Dermis microvascular lymphatic vessel endothelial cell (primary cell): ENCODE results near the gene OBSCN. TPM values are rescaled to one million over a fixed set of nuclear protein-coding genes. Genes with fewer than 3 reads are reported as not detected.

Experiments
- DNase-seq, 2 donors: peaks; one replicate each; pipeline versions ENCODE4 v3.0.0 to v3.0.0-alpha.2; 2010; ENCODE audit warnings: low read depth in 2 of 2
- total RNA-seq: library from RNA; depleted of rRNA; stranded (reverse); fragments of >200 nt; gene quantifications from 2 replicates; pipeline ENCODE4 v1.2.1, GENCODE V29; 2014

Gene OBSCN
- total RNA-seq, 1 donor from 2014 or later = 2.3 TPM

DNA sequence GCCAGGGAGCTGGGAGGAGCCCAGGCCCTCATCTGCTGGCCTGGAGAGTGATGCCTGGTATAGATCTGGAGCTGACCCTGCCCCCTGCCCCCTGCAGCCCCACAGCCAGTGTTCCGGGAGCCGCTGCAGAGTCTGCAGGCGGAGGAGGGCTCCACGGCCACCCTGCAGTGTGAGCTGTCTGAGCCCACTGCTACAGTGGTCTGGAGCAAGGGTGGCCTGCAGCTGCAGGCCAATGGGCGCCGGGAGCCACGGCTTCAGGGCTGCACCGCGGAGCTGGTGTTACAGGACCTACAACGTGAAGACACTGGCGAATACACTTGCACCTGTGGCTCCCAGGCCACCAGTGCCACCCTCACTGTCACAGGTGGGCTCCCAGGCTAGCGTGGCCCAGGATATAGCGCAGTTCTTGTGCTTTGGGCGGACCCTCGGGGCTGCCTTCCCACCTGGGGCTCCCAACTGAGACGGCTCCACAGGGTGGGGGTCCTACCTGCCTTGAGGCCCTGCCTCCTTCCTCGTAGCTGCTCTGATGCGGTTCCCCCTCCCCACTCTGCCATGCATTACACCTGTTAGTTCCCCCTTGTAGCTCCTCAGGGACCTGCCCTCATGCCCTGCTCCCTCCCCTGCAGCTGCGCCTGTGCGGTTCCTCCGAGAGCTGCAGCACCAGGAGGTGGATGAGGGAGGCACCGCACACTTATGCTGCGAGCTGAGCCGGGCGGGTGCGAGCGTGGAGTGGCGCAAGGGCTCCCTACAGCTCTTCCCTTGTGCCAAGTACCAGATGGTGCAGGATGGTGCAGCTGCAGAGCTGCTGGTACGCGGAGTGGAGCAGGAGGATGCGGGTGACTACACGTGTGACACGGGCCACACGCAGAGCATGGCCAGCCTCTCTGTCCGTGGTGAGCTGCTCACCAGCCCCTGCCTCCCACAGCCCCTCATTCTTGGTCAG, 98.7 kb downstream of the OBSCN start:
- DNase-seq = no peak

DNA sequence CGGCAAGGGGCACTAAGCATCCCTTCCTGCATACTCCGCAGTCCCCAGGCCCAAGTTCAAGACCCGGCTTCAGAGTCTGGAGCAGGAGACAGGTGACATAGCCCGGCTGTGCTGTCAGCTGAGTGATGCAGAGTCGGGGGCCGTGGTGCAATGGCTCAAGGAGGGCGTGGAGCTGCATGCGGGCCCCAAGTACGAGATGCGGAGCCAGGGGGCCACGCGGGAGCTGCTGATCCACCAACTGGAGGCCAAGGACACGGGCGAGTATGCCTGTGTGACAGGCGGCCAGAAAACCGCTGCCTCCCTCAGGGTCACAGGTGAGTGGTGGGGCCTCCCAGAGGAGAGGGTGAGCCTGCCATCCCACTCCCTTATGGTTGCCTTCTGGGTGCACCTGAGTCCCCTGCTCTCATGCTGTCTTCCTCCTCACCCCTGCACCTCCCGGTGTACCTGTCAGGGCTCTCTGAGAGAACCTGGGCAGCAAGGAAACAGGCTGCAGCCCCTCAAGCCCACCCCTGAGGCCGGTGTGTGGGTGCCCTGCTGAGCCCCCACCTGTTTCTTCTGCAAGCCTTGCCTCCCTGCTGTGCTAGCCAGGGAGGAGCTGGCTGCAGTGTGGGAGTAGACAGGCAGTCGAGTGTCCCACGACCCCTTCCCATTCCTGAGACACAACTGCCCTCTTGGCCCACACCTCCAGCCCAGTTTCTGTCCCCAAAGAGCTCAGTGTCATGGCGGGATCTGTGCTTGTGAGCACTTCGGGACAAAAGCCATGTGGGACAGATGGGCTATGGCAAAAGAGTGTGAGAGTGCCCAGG, 99.6 kb downstream of the OBSCN start:
- DNase-seq = no peak

DNA sequence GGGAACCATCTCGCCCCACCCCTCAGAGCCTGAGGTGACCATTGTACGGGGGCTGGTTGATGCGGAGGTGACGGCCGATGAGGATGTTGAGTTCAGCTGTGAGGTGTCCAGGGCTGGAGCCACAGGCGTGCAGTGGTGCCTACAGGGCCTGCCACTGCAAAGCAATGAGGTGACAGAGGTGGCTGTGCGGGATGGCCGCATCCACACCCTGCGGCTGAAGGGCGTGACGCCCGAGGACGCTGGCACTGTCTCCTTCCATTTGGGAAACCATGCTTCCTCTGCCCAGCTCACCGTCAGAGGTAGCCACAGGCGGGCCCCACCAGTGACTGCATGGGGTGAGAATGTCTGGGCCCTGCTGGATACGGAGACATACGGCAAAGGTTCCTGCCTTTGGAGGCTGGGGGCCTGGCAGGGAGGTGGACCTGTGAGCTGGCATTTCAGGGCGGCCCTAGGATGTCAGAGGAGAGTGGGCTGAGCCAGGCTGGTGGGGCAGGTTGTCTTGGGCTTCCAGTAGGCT, 100.3 kb downstream of the OBSCN start:
- DNase-seq = no peak

DNA sequence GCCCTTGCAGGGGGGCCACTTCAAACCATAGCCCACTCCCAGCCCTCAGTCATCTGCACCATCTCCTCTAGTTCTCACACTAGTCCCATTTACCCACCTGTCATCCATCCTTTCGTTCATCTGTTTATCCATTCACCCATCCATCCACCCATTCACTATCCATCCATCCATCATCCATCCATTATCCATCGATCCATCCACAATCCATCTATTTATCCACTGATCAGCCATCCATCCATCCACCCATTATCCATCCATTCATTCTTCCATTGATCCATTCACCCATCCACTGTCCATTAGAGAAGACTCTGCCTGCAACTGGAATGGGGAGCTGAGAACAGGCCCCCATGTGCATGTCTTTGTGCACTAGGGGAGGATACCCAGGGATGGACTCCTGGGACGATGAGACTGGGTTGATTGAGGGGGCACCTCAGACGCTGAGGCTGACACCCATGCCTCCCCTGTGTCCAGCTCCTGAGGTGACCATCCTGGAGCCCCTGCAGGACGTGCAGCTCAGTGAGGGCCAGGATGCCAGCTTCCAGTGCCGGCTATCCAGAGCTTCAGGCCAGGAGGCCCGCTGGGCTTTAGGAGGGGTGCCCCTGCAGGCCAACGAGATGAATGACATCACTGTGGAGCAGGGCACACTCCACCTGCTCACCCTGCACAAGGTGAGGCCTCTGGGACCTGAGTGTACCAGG, 100.9 kb downstream of the OBSCN start:
- no peak for DNase-seq

DNA sequence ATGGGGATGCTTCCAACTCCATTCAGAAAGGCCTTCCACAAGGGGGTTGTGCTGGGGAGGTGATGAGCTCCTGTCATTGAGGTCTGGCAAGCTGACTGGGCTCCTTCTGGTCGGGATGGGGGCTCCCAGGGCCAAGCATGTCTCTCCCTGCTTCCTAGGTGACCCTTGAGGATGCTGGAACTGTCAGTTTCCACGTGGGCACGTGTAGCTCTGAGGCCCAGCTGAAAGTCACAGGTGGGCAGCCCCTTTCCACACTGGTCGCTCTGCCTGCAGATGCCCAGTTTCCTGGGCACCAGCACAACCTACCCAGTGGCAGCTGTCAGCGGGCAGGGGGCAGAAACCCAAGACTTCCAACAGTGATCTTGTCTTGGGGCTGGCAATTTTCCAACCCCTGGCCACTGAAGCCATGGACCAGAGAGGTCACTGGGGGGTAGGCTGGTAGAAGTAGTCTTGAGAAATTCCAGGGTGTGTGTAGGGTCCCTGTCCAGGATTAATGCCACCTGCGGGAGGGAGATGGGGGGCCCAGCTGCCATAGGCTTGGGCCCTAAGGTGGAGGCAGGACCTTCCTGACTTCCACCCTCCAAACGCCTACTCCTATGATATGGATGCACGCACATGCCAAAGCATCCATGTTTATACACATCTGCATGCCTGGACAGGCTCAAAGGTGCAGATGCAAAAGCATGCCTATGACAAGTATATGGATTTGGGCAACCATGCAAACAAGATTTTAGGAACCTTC, 101.7 kb downstream of the OBSCN start:
- DNase-seq = no peak

DNA sequence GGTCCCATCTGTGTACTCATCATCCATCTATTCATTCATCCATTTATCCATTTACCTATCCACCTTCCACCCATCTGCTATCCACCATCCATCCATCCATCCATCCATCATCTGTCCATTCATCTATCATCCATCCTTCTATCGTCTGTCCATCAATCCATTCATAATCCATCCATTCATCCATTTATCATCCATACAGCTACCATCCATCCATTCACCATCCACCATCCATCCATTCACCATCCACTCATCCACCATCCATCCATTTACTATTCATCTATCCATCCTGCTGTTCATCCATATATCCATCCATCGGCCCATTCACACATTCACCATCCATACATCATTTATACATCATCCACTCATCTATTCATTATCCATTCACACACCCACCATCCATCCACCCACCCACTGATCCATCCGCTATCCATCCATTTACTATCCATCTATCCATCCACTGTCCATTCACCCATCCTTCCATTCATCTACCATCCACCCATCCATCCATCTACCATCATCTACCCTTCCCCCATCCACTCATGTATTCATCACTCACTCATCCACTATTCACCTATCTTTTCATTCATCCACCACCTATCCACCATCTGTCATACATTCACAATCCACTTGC, 102.4 kb downstream of the OBSCN start:
- DNase-seq = no peak

DNA sequence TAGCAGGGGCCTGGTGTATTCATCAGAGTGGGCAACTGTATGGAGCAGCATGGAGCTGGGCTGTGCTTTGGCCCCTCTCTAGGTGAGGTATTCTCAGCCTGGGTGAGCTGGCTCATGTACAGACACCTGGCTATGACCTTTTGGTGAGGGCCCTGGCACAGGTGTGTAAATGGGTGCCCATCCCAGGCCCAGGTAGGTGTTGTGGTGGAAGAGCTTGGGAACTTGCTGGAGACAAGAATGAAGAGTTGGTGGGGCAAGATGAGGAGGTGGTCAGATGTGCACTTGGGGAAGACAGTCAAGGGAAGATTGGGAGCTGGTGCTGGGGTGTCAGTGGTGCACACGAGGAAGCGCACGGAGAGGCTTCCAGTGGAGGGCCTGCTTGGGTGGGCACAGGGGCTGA, 103.2 kb downstream of the OBSCN start:
- DNase-seq = no peak

DNA sequence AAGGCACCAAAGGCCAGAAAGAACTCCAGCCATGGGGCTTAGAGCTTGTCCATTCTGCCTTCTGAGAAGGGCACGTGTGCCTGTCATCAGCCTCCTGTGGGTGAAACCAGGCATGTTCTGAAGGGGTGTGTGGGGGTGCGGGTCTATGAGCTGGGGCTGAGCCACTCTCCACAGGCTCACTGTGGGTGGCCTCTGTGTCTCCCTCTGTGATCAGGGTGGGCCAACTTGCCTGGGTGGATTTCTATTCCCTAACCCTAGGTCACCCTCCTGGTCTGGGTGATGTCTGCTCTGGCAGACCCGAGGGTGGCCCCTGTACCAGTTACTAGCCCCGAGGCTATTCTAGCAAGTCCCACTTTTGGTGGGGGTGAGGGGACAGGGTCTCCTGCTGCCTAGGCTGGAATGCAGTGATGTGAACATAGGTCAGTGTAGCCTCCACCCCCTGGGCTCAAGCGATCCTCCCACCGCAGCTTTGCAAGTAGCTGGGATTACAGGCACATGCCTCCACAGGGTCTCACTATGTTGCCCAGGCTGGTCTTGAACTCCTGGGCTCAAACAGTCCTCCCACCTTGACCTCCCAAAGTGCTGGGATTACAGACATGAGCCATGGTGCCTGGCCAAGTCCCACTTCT, 104.4 kb downstream of the OBSCN start:
- DNase-seq = no peak

DNA sequence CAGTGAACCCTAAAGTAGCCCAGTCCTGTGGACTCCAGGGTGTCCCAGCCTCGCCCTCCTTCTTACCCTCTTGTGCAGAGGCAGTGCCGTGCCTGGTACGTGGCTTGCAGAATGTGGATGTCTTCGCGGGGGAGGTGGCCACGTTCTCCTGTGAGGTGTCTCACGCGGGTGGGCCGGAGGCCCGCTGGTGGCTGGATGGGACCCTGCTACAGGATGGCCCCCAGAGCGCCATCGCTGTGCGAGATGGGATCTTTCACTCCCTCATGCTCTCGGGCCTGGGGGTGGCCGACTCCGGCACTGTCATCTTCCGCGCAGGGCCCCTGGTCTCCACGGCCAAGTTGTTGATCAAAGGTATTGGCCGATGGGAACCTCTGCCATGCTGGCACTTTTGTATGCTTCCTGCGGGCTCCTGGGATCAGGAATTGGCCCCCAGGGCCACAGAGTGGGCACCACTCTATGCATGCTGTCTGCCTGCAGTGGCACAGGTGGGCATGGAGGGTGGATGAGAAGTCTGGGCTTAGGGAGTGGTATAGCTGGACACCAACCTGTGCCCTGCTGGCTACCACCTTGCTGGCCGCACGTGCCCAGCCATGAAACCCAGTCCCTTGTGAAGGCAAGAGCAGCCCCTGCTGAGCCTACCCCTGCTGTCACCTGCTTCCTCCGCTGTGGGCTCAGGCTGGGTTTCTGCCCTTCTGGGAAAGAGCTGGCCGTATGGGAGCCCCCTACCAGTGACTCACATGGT, 105.9 kb downstream of the OBSCN start:
- DNase-seq = no peak

DNA sequence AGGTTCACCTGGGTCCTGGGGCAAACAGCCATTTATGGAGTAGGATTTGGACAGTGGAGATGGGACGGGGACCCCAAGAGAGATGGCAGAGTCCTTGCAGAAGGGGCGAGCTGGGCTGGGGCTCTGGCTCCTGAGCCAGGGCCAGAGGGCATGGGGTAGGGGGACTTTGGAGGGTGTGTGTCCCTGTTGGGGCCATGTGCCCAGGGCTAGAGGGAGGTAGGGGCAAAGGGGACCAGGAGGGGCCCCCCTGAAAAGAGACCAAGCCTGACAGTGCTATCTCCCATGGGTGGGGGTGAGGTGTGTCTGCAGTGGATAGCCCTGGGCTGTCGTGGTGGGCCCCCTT, 106.4 kb downstream of the OBSCN start:
- no peak for DNase-seq

DNA sequence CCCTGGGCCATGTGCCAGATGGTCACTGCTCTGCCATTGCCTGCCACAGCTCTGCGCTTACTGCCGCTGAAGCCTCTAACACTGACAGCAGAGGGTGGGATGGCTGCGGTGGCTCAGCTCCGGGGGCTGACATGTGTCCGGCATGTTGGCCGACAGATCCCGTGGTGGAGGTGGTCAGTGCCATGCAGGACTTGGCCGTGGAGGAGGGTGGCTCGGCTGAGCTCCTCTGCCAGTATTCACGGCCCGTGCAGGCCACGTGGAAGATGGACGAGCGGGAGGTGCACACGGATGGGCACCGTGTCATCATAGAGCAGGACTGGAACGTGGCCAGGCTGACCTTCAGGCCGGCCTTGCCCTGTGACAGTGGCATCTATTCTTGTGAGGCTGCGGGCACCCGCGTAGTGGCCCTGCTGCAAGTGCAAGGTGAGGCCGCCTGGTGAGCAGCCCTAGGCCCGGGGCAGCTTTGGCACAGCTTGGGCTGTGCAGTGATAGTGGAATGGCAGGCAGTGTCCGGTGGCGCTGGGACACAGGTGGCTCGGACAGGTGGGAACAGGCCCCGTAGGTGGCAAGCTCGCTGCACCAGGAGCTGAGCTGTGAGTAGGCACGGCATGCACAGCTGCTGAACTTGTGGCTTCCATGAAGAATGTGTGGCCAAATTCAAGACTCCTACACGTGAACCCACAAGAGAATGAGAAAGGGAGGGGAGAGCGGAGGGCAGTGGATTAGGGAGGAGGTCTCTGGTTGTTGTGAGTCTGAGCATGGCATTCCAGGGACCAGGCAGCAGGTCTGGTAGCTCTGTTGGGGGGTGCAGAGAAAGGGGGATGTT, 107.0 kb downstream of the OBSCN start:
- DNase-seq = no peak

DNA sequence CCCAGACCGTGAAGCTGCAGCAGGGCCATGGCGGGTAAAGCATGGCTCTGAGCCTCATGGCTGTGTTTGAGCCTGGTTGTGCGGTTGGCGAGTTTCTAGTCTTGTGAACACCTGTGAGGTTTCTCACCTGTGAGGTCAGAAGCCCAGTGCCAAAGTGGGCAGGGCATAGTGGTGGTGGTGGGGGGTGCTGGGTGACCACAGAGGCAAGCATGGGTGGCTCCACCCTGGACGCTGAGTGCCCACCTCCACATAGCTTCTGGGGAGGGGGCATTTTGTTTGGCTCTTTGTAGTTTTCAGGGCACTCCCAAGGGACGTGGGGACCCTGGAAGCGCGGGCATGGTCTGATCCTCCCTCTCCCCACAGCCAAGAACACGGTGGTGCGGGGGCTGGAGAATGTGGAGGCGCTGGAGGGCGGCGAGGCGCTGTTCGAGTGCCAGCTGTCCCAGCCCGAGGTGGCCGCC, 107.7 kb downstream of the OBSCN start:
- DNase-seq = no peak

DNA sequence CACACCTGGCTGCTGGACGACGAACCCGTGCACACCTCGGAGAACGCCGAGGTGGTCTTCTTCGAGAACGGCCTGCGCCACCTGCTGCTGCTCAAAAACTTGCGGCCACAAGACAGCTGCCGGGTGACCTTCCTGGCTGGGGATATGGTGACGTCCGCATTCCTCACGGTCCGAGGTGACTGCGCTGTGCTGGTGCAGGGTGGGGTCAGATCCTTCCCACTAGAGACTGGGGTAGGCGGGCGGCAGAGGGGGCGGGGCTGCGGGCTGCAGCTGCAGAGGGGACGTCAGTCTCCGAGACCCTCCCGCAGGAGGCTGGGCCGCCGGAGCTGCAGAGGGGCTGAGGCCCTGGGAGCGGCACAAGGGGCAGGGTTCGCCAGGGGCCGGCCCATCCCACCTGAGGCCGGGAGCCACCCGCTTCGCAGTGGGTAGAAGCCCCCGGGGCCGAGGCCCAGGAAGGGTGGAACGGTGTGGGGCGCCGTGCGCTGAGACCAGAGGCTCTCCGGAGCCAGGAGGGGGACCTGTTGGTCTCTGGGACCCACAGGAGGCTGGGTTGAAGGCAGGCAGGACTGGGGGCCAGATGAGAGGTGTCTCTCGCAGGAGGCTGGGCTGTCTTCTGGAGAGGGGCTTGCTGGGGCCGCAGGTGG, 108.2 kb downstream of the OBSCN start:
- no peak for DNase-seq

DNA sequence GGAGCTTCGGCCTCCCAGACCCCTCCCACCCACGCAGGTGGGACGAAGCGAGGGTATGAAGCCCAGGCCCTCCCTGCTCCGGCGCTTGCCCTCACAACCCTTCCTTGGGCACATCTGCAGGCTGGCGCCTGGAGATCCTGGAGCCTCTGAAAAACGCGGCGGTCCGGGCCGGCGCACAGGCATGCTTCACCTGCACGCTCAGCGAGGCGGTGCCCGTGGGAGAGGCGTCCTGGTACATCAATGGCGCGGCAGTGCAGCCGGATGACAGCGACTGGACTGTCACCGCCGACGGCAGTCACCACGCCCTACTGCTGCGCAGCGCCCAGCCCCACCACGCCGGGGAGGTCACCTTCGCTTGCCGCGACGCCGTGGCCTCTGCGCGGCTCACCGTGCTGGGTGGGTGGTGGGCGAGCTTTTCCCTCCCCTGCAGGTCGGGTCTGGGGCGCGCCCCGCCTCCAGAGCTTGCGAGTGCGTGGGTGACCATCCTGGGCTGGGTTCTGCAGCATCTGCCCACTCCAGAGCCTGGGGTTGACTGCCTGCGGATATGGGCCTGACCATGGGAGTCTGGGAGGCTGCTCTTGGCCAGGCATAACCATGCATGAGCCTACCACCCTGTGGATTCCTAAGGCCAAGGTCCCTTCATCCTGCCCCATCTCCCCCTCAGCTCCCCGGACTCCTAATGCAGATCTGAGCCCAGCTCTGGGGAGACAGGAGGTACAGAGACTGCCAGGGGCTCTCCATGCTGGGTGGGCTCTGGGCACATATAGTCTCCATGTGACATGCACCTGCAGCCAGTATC, 108.9 kb downstream of the OBSCN start:
- DNase-seq = no peak

DNA sequence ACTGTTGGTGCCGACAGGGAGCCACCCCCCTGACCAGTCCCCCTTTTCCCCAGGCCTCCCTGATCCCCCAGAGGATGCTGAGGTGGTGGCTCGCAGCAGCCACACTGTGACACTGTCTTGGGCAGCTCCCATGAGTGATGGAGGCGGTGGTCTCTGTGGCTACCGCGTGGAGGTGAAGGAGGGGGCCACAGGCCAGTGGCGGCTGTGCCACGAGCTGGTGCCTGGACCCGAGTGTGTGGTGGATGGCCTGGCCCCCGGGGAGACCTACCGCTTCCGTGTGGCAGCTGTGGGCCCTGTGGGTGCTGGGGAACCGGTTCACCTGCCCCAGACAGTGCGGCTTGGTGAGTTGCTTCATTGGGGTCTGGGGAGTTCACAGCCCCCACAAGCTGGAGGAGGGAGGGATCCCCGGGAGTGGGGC, 109.6 kb downstream of the OBSCN start:
- DNase-seq = no peak

DNA sequence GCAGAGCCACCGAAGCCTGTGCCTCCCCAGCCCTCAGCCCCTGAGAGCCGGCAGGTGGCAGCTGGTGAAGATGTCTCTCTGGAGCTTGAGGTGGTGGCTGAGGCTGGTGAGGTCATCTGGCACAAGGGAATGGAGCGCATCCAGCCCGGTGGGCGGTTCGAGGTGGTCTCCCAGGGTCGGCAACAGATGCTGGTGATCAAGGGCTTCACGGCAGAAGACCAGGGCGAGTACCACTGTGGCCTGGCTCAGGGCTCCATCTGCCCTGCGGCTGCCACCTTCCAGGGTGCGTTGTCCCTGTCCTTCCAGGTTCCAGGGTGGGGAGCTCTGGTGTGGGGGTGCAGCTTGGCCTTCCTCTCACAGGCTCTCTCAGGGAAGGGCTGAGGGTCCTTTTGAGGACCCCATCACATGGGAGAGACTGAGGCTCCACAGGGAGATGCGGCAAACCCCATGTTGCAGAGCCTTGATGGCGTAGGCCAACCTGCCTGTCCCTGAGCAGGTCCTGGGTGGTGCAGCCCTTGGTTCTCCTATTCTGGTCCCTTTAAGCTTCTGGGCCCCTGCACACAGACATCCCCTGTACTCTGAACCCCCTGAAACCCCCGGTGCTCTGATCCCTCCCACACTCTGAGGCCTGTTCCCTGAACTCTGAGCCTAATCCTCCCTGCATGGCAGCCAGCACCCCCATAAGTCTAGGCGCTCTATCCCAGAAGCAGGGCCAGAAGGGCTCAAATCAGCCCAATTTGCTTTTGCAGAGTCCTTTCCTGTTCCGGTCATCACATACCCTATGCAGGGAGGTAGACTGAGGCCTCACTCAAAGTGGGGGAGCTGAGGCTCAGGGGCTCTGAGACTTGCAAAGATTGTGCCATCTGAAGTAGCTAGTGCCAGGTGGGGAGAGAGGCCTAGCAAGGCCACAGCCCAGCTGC, 110.3 kb downstream of the OBSCN start:
- DNase-seq = no peak
